RWPE1 (cell line): Measurements from ENCODE around the gene CATSPERZ.

Source experiments
- CTCF ChIA-PET: fragments of 350-600 bp; sonication (Branson Sonifier 250); formaldehyde crosslinking; extraction: SDS; loops from one replicate; lab custom pipeline; 2021; lab: Yijun Ruan, JAX
- POLR2A ChIA-PET: fragments of 400-600 bp; formaldehyde crosslinking; extraction: SDS; loops from one replicate; lab custom pipeline; 2020; ENCODE audit warnings: antibody characterized with exemption; ENCODE audit not compliant: low non-redundant PET; lab: Yijun Ruan, JAX
- DNase-seq: peaks from one replicate; pipeline ENCODE4 v3.0.0; 2012; ENCODE audit warnings: low spot score
- H3K27ac ChIP-seq: fragments of 450-650 bp; 2 replicates; pipeline ENCODE4 v1.5.1; 2017
- CTCF ChIP-seq: fragments of 450-650 bp; conservative IDR thresholded peaks from 2 replicates; pipeline ENCODE4 v1.5.1; 2017; ENCODE audit warnings: low read depth, mild to moderate bottlenecking

The CATSPERZ gene

GRCh38 chr11:64275841-64276240 is 24.3 kb upstream of the CATSPERZ start:
- POLR2A ChIA-PET, result interaction anchor here (0.5 to 2.0 kb wide), 2 partner anchors 11 to 31 kb away, joined by 5 read pairs; no protein-coding TSS in a partner anchor
- TF ChIP-seq CTCF, result no peak
- CTCF ChIA-PET, result interaction anchor here (1.3 kb wide), 1 partner anchor 13 kb away, joined by 4 read pairs; no protein-coding TSS in a partner anchor
- peak overlapping the region; percentile 98 for H3K27ac ChIP-seq
- DNase-seq, result no peak

GRCh38 chr11:64276653-64277431 is 23.3 kb upstream of the CATSPERZ start:
- peak; percentile 86 for DNase-seq
- no peak for TF ChIP-seq CTCF
- ChIA-PET CTCF (interaction anchor here (0.7 to 1.3 kb wide), 3 partner anchors 14 to 25 kb away, joined by 4 to 10 read pairs (median 5); no protein-coding TSS in a partner anchor), POLR2A (interaction anchor here (0.6 to 2.0 kb wide), 4 partner anchors 9 to 559 kb away, joined by 3 to 7 read pairs (median 5); no protein-coding TSS in a partner anchor)
- peak overlapping the region; percentile 98 for H3K27ac ChIP-seq

- TF ChIP-seq CTCF, result no peak
- H3K27ac ChIP-seq, result peak overlapping the region; percentile 98
- CTCF ChIA-PET, result interaction anchor here (0.6 to 1.3 kb wide), 2 partner anchors 11 to 26 kb away, joined by 4 read pairs; no protein-coding TSS in a partner anchor
- DNase-seq, result no peak
- POLR2A ChIA-PET, result interaction anchor here (0.6 kb wide), 1 partner anchor 37 kb away, joined by 4 read pairs; no protein-coding TSS in a partner anchor
Measured at GRCh38 chr11:64278576-64279190, 21.5 kb upstream of the CATSPERZ start.

- ChIA-PET POLR2A (no interaction called here), CTCF (interaction anchor here (0.7 to 1.4 kb wide), 3 partner anchors 12 to 73 kb away, joined by 3 to 8 read pairs (median 5); no protein-coding TSS in a partner anchor)
- no peak for DNase-seq
- TF ChIP-seq CTCF, result no peak
- peak overlapping the region; percentile 97 for H3K27ac ChIP-seq
Measured at GRCh38 chr11:64281957-64282770, 18.0 kb upstream of the CATSPERZ start.

- ChIA-PET POLR2A (no interaction called here), CTCF (interaction anchor here (1.0 to 1.4 kb wide), 2 partner anchors 18 to 72 kb away, joined by 3 to 8 read pairs; no protein-coding TSS in a partner anchor)
- H3K27ac ChIP-seq, result peak overlapping the region; percentile 97
- DNase-seq, result no peak
- no peak for TF ChIP-seq CTCF
Measured at GRCh38 chr11:64283092-64283491, 17.1 kb upstream of the CATSPERZ start.
